CD14-positive monocyte (primary cell): Measurements from ENCODE around the gene FITM2. TPM values are rescaled to one million over a fixed set of nuclear protein-coding genes. Genes with fewer than 3 reads are reported as not detected.

Experiments used
- DNase-seq, 3 donors: peaks; one replicate each; pipeline ENCODE4 v3.0.0-alpha.2; 2011 to 2022
- H2AFZ ChIP-seq: 2 replicates; pipeline ENCODE4 v1.6.0; 2012; ENCODE audit warnings: mild to moderate bottlenecking, low read depth, low read length, inconsistent platforms; ENCODE audit not compliant: insufficient read depth, poor library complexity, severe bottlenecking
- H3K27ac ChIP-seq, 2 donors: 1 replicate in 1 of 2; 2 replicates in 1 of 2; pipeline ENCODE4 v1.5.1; 2012 to 2013; ENCODE audit warnings: low read length in 2 of 2, control low read depth in 1 of 2, inconsistent platforms in 1 of 2, low read depth in 1 of 2, mild to moderate bottlenecking in 1 of 2
- H3K27me3 ChIP-seq, 2 donors: one replicate each; pipeline versions ENCODE4 v1.6.0 to v1.6.1; 2011 to 2013; ENCODE audit warnings: low read length in 2 of 2; ENCODE audit not compliant: control insufficient read depth in 2 of 2, insufficient read depth in 2 of 2
- H3K36me3 ChIP-seq, 2 donors: replicated peaks in 1 of 2; 1 replicate in 1 of 2; 2 replicates in 1 of 2; pipeline versions ENCODE4 v1.5.1 to v1.6.1; 2012 to 2013; ENCODE audit warnings: low read length in 2 of 2, control low read depth in 1 of 2, inconsistent platforms in 1 of 2, mild to moderate bottlenecking in 1 of 2; ENCODE audit not compliant: insufficient read depth in 2 of 2, control insufficient read depth in 1 of 2
- H3K4me1 ChIP-seq, 2 donors: 1 replicate in 1 of 2; 2 replicates in 1 of 2; pipeline versions ENCODE4 v1.5.1 to v1.6.1; 2012 to 2013; ENCODE audit warnings: low read length in 2 of 2, control low read depth in 1 of 2, inconsistent platforms in 1 of 2, mild to moderate bottlenecking in 1 of 2, moderate library complexity in 1 of 2; ENCODE audit not compliant: insufficient read depth in 2 of 2, control insufficient read depth in 1 of 2
- H3K4me2 ChIP-seq: replicated peaks from 2 replicates; pipeline ENCODE3; 2012; ENCODE audit warnings: low read length, moderate library complexity, mild to moderate bottlenecking; ENCODE audit not compliant: poor library complexity, severe bottlenecking; ENCODE audit errors: extremely low read depth
- H3K4me3 ChIP-seq, 3 experiments: fragments of 200-600 bp in 1 of 3; sonication (generic) in 1 of 3; replicated peaks in 1 of 3; 1 replicate in 2 of 3; 2 replicates in 1 of 3; pipeline ENCODE4 v1.5.1; 2011 to 2013; ENCODE audit warnings: low read length in 3 of 3, mild to moderate bottlenecking in 3 of 3, control low read depth in 2 of 3, low read depth in 2 of 3, inconsistent platforms in 1 of 3, moderate library complexity in 1 of 3
- H3K79me2 ChIP-seq: 2 replicates; pipeline ENCODE4 v1.6.0; 2012; ENCODE audit warnings: mild to moderate bottlenecking, control low read depth, inconsistent platforms, low read length, moderate library complexity; ENCODE audit not compliant: insufficient read depth
- H3K9ac ChIP-seq: 2 replicates; pipeline ENCODE4 v1.6.0; 2017; ENCODE audit warnings: low read length, mild to moderate bottlenecking; ENCODE audit not compliant: insufficient read depth, poor library complexity, severe bottlenecking
- H3K9me3 ChIP-seq, 2 donors: replicated peaks in 1 of 2; 1 replicate in 1 of 2; 2 replicates in 1 of 2; pipeline versions ENCODE4 v1.5.1 to v1.6.1; 2012 to 2013; ENCODE audit warnings: low read length in 2 of 2, control low read depth in 1 of 2; ENCODE audit not compliant: control insufficient read depth in 1 of 2, insufficient read depth in 1 of 2
- H4K20me1 ChIP-seq: 2 replicates; pipeline ENCODE4 v1.6.0; 2012; ENCODE audit warnings: mild to moderate bottlenecking, low read length, control low read depth, moderate library complexity; ENCODE audit not compliant: insufficient read depth
- H3K27ac Mint-ChIP-seq, 7 donors: one replicate each; pipeline ENCODE4 v1.8.0; 2020; ENCODE audit warnings: mild to moderate bottlenecking in 7 of 7, mixed read lengths in 7 of 7, moderate library complexity in 6 of 7, inconsistent platforms in 2 of 7
- H3K27me3 Mint-ChIP-seq, 3 donors: one replicate each; pipeline ENCODE4 v1.8.0; 2021 to 2022; ENCODE audit warnings: low read depth in 3 of 3, mild to moderate bottlenecking in 3 of 3, mixed read lengths in 3 of 3, moderate library complexity in 3 of 3, inconsistent platforms in 1 of 3
- H3K36me3 Mint-ChIP-seq, 2 donors: one replicate each; pipeline ENCODE4 v1.8.0; 2020; ENCODE audit warnings: mixed read lengths in 2 of 2, inconsistent platforms in 1 of 2, mild to moderate bottlenecking in 1 of 2
- H3K4me1 Mint-ChIP-seq: one replicate; pipeline ENCODE4 v1.8.0; 2020; ENCODE audit warnings: mild to moderate bottlenecking, mixed read lengths
- H3K4me3 Mint-ChIP-seq, 2 donors: one replicate each; pipeline ENCODE4 v1.8.0; 2020; ENCODE audit warnings: mild to moderate bottlenecking in 2 of 2, mixed read lengths in 2 of 2, moderate library complexity in 1 of 2
- H3K9me3 Mint-ChIP-seq, 7 donors: one replicate each; pipeline ENCODE4 v1.8.0; 2020 to 2022; ENCODE audit warnings: mixed read lengths in 7 of 7, mild to moderate bottlenecking in 6 of 7, moderate library complexity in 6 of 7, inconsistent platforms in 2 of 7
- CTCF ChIP-seq: fragments of 200-600 bp; IDR thresholded peaks from one replicate; pipeline ENCODE4 v1.8.0; 2022; ENCODE audit warnings: antibody characterized with exemption, mild to moderate bottlenecking
- WGBS: methylation state at CpG from one replicate; pipeline ENCODE4 v1.1.5; 2013; ENCODE audit warnings: missing lambda C conversion rate; ENCODE audit not compliant: insufficient coverage; 5-methylcytosine and 5-hydroxymethylcytosine counted together
- intact Hi-C, 2 donors: fragments of 100-400 bp; cut with micrococcal nuclease; formaldehyde crosslinking; loops; one replicate each; pipeline versions ENCODE4 v1.15.0 to v1.15.1; 2023
- polyA plus RNA-seq, 3 donors: library from polyadenylated mRNA; depleted of rRNA in 1 of 3; unstranded in 2 of 3; stranded (reverse) in 1 of 3; fragments of 300-500 nt in 2 of 3; fragments of >200 nt in 1 of 3; fragmentation: Illumina TruSeq in 2 of 3; gene quantifications; 1 replicate in 2 of 3; 2 replicates in 1 of 3; pipeline ENCODE4 v1.2.3, GENCODE V29; 2012 to 2021

Gene FITM2
- polyA plus RNA-seq, 3 donors: 0.32 to 2.2 (median 0.69) TPM

GRCh38 chr20:44287272-44288097 lies 23.5 kb downstream of the FITM2 start:
- no peaks in the 10 kb centered on the region for H3K4me1 ChIP-seq
- 96% methylated on average over 4 of the region's 5 CpGs for WGBS
- H3K27ac Mint-ChIP-seq: no peak overlapping the region

GRCh38 chr20:44284032-44284431 lies 27.0 kb downstream of the FITM2 start:
- H3K4me3 Mint-ChIP-seq: no peak overlapping the region
- H3K36me3 ChIP-seq: no peaks in the 10 kb centered on the region
- no CpG with 5 or more reads among the region's 1 CpG for WGBS
- no peak for TF ChIP-seq CTCF
- H3K4me3 ChIP-seq: no peak overlapping the region
- H4K20me1 ChIP-seq: no peaks in the 10 kb centered on the region
- peaks cover 0 to 3% of the 10 kb centered on the region in 2 donors for H3K36me3 Mint-ChIP-seq
- H2AFZ ChIP-seq: no peak overlapping the region
- no peaks in the 10 kb centered on the region for H3K9me3 ChIP-seq
- H3K4me2 ChIP-seq: no peak overlapping the region
- peak overlapping the region in 1 of 7 donors; percentile 1 for H3K27ac Mint-ChIP-seq
- peaks cover 0 to 1% (median 0%) of the 10 kb centered on the region in 3 donors for H3K27me3 Mint-ChIP-seq
- DNase-seq: no peak
- no peak overlapping the region for H3K9ac ChIP-seq
- H3K27me3 ChIP-seq: no peaks in the 10 kb centered on the region
- H3K79me2 ChIP-seq: no peaks in the 10 kb centered on the region
- H3K27ac ChIP-seq: no peak overlapping the region
- intact Hi-C loops: no loop called here
- H3K4me1 Mint-ChIP-seq: no peaks in the 10 kb centered on the region
- peaks cover 0 to 3% (median 0%) of the 10 kb centered on the region in 7 donors for H3K9me3 Mint-ChIP-seq
- no peaks in the 10 kb centered on the region for H3K4me1 ChIP-seq

More at GRCh38 chr20:44287272-44288097, 23.5 kb downstream of the FITM2 start:
- no peak overlapping the region for H3K27ac ChIP-seq
- H3K36me3 ChIP-seq: no peaks in the 10 kb centered on the region
- H3K4me3 ChIP-seq: no peak overlapping the region
- DNase-seq: no peak
- no peak for TF ChIP-seq CTCF
- intact Hi-C loops: no loop called here
- H3K9ac ChIP-seq: no peak overlapping the region
- peaks cover 0 to 1% (median 0%) of the 10 kb centered on the region in 3 donors for H3K27me3 Mint-ChIP-seq
- no peaks in the 10 kb centered on the region for H3K9me3 ChIP-seq
- H3K79me2 ChIP-seq: no peaks in the 10 kb centered on the region
- no peaks in the 10 kb centered on the region for H3K4me1 Mint-ChIP-seq
- peaks cover 0 to 3% (median 0%) of the 10 kb centered on the region in 7 donors for H3K9me3 Mint-ChIP-seq
- H2AFZ ChIP-seq: no peak overlapping the region
- H3K27me3 ChIP-seq: no peaks in the 10 kb centered on the region
- no peak overlapping the region for H3K4me3 Mint-ChIP-seq
- H3K4me2 ChIP-seq: no peak overlapping the region
- peaks cover 0 to 3% of the 10 kb centered on the region in 2 donors for H3K36me3 Mint-ChIP-seq
- H4K20me1 ChIP-seq: no peaks in the 10 kb centered on the region
